GM21360 (cell line): ENCODE results near the gene NUDT6.

Experiments
- ATAC-seq: cut with Tn5 transposase; IDR thresholded peaks from one replicate; pipeline ENCODE4 v1.9.1; 2021; ENCODE audit warnings: mild to moderate bottlenecking, moderate library complexity; ENCODE audit not compliant: unreplicated experiment

NUDT6 gene

GRCh38 chr4:122914938-122915337, 7.5 kb downstream of the NUDT6 start:
- no peak for ATAC-seq

GRCh38 chr4:122914292-122914904, 8.0 kb downstream of the NUDT6 start:
- ATAC-seq, result peak; percentile 86

- no peak for ATAC-seq
Measured at GRCh38 chr4:122912810-122913575, 9.4 kb downstream of the NUDT6 start.

GRCh38 chr4:122911588-122911987, 10.8 kb downstream of the NUDT6 start:
- no peak for ATAC-seq

- ATAC-seq, result no peak
Measured at GRCh38 chr4:122909683-122910082, 12.7 kb downstream of the NUDT6 start.

GRCh38 chr4:122908223-122908622, 14.2 kb downstream of the NUDT6 start:
- no peak for ATAC-seq

- ATAC-seq, result no peak
Measured at GRCh38 chr4:122906859-122907305, 15.5 kb downstream of the NUDT6 start.

- ATAC-seq, result no peak
Measured at GRCh38 chr4:122903766-122904288, 18.6 kb downstream of the NUDT6 start.

GRCh38 chr4:122901247-122902010, 21.0 kb downstream of the NUDT6 start:
- no peak for ATAC-seq

GRCh38 chr4:122900314-122900713, 22.1 kb downstream of the NUDT6 start:
- ATAC-seq, result no peak

GRCh38 chr4:122899682-122900081, 22.7 kb downstream of the NUDT6 start:
- no peak for ATAC-seq

GRCh38 chr4:122898370-122899150, 23.8 kb downstream of the NUDT6 start:
- ATAC-seq, result no peak

- no peak for ATAC-seq
Measured at GRCh38 chr4:122896270-122896669, 26.1 kb downstream of the NUDT6 start.

- ATAC-seq, result no peak
Measured at GRCh38 chr4:122895336-122895995, 26.9 kb downstream of the NUDT6 start.

GRCh38 chr4:122894827-122895226, 27.6 kb downstream of the NUDT6 start:
- no peak for ATAC-seq

GRCh38 chr4:122890147-122890795, 32.1 kb downstream of the NUDT6 start:
- no peak for ATAC-seq

GRCh38 chr4:122889726-122890125, 32.7 kb downstream of the NUDT6 start:
- no peak for ATAC-seq

GRCh38 chr4:122884499-122884898, 37.9 kb downstream of the NUDT6 start:
- no peak for ATAC-seq

GRCh38 chr4:122882857-122883735, 39.3 kb downstream of the NUDT6 start:
- no peak for ATAC-seq
